GM12865 (cell line): ENCODE data around the gene ZMIZ1.

Experiments
- DNase-seq: peaks from one replicate; pipeline ENCODE4 v3.0.0; 2010; ENCODE audit warnings: low read depth
- H3K4me3 ChIP-seq: 2 replicates; pipeline ENCODE4 v1.5.1; 2011; ENCODE audit warnings: mild to moderate bottlenecking, low read depth, low read length, control low read depth
- TF ChIP-seq, protein P1 (sequence below): IDR thresholded peaks from 2 replicates; pipeline ENCODE4 v1.5.1; 2011; ENCODE audit warnings: low read length, control low read depth, low read depth, inconsistent platforms; ENCODE audit not compliant: insufficient read depth; ENCODE audit errors: missing control alignments

ZMIZ1 gene

DNA sequence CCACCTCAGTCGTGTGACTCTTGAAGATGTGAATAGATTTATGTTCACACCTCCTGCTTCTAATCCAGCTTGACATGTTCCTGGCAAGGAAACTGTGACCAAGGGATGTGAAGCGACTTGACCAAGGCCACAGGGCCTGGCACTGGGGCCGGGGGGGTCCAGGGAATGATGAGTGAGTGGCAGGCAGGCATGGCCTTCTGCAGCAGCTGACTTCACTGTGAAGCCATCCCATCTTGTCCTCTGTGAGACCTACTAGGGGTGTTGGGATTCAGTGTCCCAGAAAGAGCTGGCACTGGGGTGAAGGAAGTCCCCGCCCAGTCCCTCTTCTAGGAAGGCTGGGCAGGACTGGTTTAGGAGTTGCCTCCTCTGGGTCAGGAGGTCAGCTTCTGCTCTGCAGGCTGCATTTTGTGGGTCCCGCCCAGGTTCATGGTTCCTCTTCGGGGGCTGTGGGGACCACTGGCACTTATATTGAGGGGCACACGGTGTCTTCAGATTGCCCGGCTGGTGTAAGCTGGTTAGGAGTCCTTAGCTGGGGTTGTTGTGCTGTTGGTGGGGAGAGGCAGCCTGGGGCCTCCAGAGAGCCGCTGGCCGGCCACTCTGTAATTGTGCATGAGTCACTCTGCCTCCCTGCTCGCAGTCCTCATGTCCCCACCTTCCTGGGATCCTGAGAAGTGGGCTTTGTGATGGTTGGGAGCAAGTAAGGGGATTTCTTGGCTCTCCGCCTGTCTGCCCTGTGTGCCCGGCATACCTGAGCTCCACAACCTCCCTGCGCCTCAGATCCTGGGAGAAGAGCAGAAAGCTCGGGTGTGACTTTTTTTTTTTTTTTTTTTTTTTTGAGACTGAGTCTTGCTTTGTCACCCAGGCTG lies 11.0 kb downstream of the ZMIZ1 start:
- DNase-seq: no peak
- TF ChIP-seq, protein P1, sequence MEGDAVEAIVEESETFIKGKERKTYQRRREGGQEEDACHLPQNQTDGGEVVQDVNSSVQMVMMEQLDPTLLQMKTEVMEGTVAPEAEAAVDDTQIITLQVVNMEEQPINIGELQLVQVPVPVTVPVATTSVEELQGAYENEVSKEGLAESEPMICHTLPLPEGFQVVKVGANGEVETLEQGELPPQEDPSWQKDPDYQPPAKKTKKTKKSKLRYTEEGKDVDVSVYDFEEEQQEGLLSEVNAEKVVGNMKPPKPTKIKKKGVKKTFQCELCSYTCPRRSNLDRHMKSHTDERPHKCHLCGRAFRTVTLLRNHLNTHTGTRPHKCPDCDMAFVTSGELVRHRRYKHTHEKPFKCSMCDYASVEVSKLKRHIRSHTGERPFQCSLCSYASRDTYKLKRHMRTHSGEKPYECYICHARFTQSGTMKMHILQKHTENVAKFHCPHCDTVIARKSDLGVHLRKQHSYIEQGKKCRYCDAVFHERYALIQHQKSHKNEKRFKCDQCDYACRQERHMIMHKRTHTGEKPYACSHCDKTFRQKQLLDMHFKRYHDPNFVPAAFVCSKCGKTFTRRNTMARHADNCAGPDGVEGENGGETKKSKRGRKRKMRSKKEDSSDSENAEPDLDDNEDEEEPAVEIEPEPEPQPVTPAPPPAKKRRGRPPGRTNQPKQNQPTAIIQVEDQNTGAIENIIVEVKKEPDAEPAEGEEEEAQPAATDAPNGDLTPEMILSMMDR: no peak
- no peak overlapping the region for H3K4me3 ChIP-seq

DNA sequence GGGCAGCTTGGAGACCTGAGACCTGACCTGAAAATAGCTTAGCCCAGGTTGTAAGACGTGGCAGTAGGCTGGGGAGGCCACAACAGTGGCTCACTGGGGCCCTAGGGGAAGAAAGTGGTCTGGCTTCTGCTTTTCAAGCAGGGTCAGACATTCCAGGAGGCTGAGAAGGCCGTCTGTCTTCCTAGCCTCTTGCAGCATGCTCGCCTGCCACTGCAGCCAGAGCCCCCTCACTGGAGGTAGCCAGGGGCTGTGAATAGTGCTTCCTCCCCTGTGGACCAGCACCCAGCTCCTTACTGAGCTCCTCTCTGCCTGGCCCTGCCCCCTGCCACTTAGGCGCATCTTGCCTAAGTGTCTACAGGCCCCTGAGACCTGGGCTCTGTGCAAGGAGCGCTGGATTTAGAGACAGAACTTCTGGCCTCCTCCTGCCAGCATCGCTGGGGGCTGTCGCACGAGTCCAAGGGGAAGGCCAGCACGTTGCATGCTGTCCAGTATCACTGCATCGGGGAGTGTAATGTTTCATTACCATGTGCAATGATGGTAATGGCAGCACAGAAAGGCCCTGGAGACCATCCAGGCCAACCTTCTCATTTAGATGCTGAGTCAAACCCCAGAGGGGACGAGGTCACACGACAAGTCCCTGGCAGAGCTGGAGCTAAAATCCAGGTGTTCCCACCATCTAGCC lies 12.7 kb downstream of the ZMIZ1 start:
- TF ChIP-seq, protein P1: no peak
- H3K4me3 ChIP-seq: no peak overlapping the region
- DNase-seq: no peak

DNA sequence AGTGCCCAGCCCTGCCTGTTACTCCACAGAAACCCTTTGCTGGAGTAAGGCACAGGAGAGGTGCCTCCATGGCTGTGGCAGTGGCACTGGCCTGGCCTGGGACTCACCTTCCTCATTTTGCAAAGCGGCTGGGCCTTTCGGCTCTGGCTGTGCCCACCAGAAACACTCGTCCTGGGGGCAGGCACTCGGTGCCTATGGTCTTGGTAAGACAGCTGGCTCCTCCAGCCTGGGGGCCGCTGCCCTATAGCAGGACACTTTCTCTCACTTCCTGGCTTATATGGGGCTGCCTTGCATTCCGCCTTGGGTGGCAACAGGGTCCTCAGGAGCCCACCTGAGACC lies 13.2 kb downstream of the ZMIZ1 start:
- DNase-seq: no peak
- TF ChIP-seq, protein P1: no peak
- H3K4me3 ChIP-seq: no peak overlapping the region

DNA sequence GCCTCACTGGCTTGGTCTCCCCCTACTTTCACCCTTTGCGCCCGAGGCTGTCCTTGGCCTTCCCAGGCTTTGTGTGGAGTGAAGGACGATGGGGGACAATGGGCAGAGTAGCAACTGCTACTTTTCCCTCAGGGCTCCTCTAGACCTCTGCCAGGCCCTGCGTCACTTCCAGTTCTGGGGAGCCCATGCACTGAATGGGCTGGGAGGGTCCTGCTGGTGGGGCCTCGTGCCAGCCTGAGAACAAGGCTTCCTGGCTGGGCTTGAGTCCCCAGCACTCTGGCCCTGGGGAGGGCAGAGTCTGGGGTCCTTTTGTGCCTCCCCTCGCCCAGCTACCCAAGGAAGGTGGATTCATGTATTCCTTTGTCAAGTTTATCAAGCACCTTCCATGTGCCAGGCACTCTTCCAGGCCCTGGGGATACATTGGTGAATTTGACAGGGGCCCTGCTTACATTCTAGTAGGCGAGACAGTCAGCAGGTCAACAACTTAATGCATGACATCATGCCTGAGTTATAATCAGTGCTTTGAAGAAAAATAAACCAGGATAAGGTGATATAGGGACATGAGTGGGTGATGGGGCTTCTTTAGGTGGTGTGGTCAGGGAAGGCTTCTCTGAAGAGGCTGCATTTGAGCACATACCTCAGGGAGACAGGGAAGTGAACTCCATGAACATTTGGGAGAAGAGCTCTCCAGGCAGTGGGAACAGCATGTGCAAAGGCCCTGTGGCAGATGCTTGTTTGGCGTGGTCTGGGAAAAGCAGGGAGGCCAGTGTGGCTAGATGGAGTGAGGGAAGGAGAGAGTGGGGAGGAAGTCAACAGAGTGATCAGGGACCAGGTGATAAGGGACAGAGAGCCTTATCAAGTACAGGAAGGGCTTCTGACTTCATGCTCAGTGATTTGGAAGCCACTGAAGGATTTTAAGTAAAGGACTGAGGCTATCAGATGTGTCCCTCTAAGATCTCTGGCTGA lies 14.1 kb downstream of the ZMIZ1 start:
- H3K4me3 ChIP-seq: no peak overlapping the region
- TF ChIP-seq, protein P1: no peak
- no peak for DNase-seq

DNA sequence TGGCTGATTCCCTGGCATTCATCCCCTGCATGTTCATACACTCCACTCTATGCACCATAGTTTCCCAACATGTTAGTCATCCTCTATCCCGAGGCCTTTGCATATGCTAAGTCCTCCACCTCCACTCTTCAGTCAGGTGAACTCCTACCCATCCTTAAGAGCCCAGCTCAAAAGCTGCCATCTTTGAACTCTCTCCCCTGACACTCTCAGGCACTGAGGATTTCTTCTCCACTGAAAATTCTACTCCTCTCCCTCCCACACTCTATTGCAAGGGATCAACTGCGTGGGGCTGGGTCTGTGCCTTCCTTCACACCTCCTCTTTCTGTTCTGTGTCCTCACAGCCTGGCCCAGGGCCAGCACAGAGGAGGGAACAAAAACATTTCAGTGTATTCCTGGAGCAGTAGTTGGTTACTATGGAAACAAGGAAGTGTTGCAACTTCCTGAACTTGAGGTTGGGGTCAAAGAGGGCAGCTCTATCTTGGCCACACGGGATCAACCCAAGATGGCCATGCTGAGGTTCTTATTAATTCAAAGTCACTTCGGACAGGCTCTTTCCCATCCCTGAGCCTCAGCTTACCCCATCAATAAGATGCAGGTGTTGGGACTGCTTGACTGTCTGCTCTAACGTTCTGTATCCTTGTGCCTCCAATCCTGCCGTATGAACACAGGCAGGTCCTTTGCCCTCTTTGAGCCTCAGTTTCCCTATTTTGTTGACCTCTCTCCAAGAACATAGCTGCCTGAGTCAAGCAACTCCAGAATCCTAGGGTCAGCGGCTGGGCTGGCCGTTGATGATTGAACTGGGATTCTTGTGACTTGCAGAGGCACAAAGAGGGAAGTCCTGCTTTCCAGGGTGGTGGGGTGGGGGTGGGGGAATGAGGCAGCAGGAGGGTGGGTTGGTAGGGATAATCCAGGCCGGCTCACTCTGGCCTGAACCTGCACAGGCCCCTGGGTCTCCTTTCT lies 15.5 kb downstream of the ZMIZ1 start:
- peak; percentile 55 for DNase-seq
- TF ChIP-seq, protein P1: no peak
- H3K4me3 ChIP-seq: no peak overlapping the region
